Stomach (tissue), 4 donors: Measurements from ENCODE around the gene PAK6.

Source experiments
- CTCF ChIP-seq, 7 experiments: fragments of 450-650 bp in 4 of 7; fragments of 200-600 bp in 3 of 7; sonication (generic) in 3 of 7; IDR thresholded peaks; one replicate each; pipeline ENCODE4 v1.5.1; 2016 to 2019; ENCODE audit warnings: antibody characterized with exemption in 7 of 7, control low read depth in 2 of 7, mild to moderate bottlenecking in 1 of 7
- POLR2A ChIP-seq, 4 donors: fragments of 450-650 bp; IDR thresholded peaks; one replicate each; pipeline ENCODE4 v1.6.1; 2016; ENCODE audit warnings: antibody characterized with exemption in 4 of 4, control low read depth in 2 of 4, mild to moderate bottlenecking in 1 of 4, moderate library complexity in 1 of 4
- POLR2AphosphoS5 ChIP-seq, 3 donors: sonication (generic); formaldehyde crosslinking; IDR thresholded peaks; one replicate each; pipeline ENCODE4 v1.6.1; 2016; ENCODE audit warnings: antibody characterized with exemption in 3 of 3

GRCh38 chr15:40270246-40270995 lies 31.6 kb downstream of the PAK6 start:
- TF ChIP-seq CTCF (IDR thresholded peaks at IDR 0.05) (no peak), POLR2AphosphoS5 (IDR thresholded peaks at IDR 0.05) (no peak), POLR2A (IDR thresholded peaks at IDR 0.05) (no peak)
